ENCODE measurements around the gene CCDC102A.

- TF ChIP-seq POLR2A (IDR thresholded peaks at IDR 0.05) (no peak), CTCF (IDR thresholded peaks at IDR 0.05) (no peak)
Observed at GRCh38 chr16:57574086-57574485, 37.7 kb upstream of the CCDC102A start.

All from uterus (tissue), 2 donors.